Left lung (tissue), 10 donors: Measurements from ENCODE around the gene SDK1. TPM values are rescaled to one million over a fixed set of nuclear protein-coding genes. Genes with fewer than 3 reads are reported as not detected.

ENCODE experiments used
- ATAC-seq: fragments of 200-7000 bp; cut with Tn5 transposase; one replicate; pipeline ENCODE4 v1.9.1; 2020; ENCODE audit warnings: moderate library complexity
- DNase-seq, 4 donors: peaks; one replicate each; pipeline ENCODE4 v3.0.0-alpha.2; 2013 to 2020
- H3K27ac ChIP-seq, 2 donors: fragments of 200-600 bp; sonication (generic) in 1 of 2; one replicate each; pipeline versions ENCODE4 v1.5.0 to v1.8.0; 2020 to 2021
- H3K27me3 ChIP-seq, 2 donors: fragments of 200-600 bp; sonication (generic) in 1 of 2; one replicate each; pipeline versions ENCODE4 v1.5.0 to v1.8.0; 2020 to 2021
- H3K36me3 ChIP-seq, 2 donors: fragments of 200-600 bp; sonication (generic) in 1 of 2; one replicate each; pipeline versions ENCODE4 v1.5.0 to v1.8.0; 2020 to 2021
- H3K4me1 ChIP-seq, 2 donors: fragments of 200-600 bp; one replicate each; pipeline ENCODE4 v1.8.0; 2021
- H3K4me3 ChIP-seq, 2 donors: fragments of 200-600 bp; sonication (generic) in 1 of 2; one replicate each; pipeline versions ENCODE4 v1.5.0 to v1.8.0; 2020 to 2021; ENCODE audit warnings: mild to moderate bottlenecking in 1 of 2
- H3K9me3 ChIP-seq, 2 donors: fragments of 200-600 bp; sonication (generic) in 1 of 2; one replicate each; pipeline versions ENCODE4 v1.5.0 to v1.8.0; 2020 to 2021
- intact Hi-C, 2 donors: fragments of 100-400 bp; cut with DNase I; formaldehyde crosslinking; loops; one replicate each; pipeline versions ENCODE4 v1.11.2 to v1.14.2; 2022
- polyA plus RNA-seq, 6 donors: library from polyadenylated mRNA; unstranded; fragments of 120-200 nt; gene quantifications; one replicate each; pipeline ENCODE4 v1.2.1, GENCODE V29; 2013; ENCODE audit not compliant: insufficient read length in 6 of 6
- total RNA-seq, 2 donors: library from RNA; stranded (reverse); fragmentation: NEBNext Ultra II Directional; extraction: Animal tissue kit (Norgen Biotek cat#: 25700); gene quantifications; one replicate each; pipeline ENCODE4 v1.2.1, GENCODE V29; 2021
- TF ChIP-seq, protein P1 (sequence below), 2 donors: fragments of 200-600 bp; sonication (generic) in 1 of 2; IDR thresholded peaks; one replicate each; pipeline versions ENCODE4 v1.5.0 to v1.8.0; 2021; ENCODE audit warnings: antibody characterized with exemption in 2 of 2
- donor health status: DM: no; HTN: yes; CAD: no.
- donor health status: DM: no; HTN: no; CAD: no.

SDK1 gene
- total and polyA plus RNA-seq, 8 donors: 5.5 to 17.6 (median 13.0) TPM

DNA sequence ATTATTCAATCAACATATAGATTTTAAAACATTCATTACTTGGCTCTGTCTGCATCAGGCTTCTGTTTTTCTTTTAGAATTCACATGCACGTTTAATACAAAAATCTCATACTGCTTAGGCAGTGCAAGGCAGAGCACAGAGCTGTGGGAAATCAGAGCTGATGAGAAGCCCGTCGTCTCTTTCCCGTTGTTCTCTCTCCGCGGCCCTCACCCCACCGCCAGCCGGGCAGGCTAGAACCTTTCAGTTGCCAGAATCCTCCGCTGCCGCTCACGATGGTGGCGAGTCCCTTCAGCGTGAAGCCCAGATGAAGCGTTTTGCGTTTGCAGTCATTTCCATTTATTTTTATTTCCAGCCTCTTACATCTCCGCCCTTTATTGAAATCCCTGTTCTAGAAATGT lies 648.2 kb downstream of the SDK1 start:
- Histone ChIP-seq H3K27ac (peak overlapping the region in 1 of 2 donors; percentile 9), H3K4me1 (no peaks in the 10 kb centered on the region), H3K27me3 (peaks cover 0 to 4% of the 10 kb centered on the region in 2 donors), H3K4me3 (no peak overlapping the region), H3K36me3 (no peaks in the 10 kb centered on the region), H3K9me3 (peaks cover 0 to 9% of the 10 kb centered on the region in 2 donors)
- intact Hi-C loops: no loop called here
- DNase-seq (peak in 1 of 4 donors; percentile 30), ATAC-seq (no peak)
- TF ChIP-seq, protein P1, sequence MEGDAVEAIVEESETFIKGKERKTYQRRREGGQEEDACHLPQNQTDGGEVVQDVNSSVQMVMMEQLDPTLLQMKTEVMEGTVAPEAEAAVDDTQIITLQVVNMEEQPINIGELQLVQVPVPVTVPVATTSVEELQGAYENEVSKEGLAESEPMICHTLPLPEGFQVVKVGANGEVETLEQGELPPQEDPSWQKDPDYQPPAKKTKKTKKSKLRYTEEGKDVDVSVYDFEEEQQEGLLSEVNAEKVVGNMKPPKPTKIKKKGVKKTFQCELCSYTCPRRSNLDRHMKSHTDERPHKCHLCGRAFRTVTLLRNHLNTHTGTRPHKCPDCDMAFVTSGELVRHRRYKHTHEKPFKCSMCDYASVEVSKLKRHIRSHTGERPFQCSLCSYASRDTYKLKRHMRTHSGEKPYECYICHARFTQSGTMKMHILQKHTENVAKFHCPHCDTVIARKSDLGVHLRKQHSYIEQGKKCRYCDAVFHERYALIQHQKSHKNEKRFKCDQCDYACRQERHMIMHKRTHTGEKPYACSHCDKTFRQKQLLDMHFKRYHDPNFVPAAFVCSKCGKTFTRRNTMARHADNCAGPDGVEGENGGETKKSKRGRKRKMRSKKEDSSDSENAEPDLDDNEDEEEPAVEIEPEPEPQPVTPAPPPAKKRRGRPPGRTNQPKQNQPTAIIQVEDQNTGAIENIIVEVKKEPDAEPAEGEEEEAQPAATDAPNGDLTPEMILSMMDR (IDR thresholded peaks at IDR 0.05): no peak

DNA sequence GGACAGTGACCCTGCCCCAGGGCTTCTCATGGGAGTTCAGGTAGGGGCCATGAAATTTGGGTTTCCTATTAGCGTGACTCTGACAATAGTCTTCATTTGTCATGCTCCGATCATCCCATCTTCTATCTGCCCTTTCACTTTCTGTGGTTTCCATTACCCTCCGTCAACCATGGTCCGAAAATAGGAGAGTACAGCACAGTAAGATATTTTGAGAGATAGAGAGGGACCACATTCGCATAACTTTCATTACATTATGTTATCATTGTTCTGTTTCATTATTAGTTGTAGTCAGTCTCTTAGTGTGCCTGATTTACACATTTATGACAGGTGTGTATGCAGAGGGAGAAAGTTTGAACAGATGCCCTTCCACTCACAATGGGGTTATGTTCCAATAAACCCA lies 649.2 kb downstream of the SDK1 start:
- ATAC-seq: no peak
- H3K27ac ChIP-seq: no peak overlapping the region
- no peak overlapping the region for H3K4me3 ChIP-seq
- peaks cover 0 to 7% of the 10 kb centered on the region in 2 donors for H3K9me3 ChIP-seq
- no peaks in the 10 kb centered on the region for H3K4me1 ChIP-seq
- TF ChIP-seq, protein P1 (IDR thresholded peaks at IDR 0.05): no peak
- intact Hi-C loops: no loop called here
- DNase-seq: no peak
- H3K36me3 ChIP-seq: no peaks in the 10 kb centered on the region
- H3K27me3 ChIP-seq: peaks cover 0 to 4% of the 10 kb centered on the region in 2 donors

DNA sequence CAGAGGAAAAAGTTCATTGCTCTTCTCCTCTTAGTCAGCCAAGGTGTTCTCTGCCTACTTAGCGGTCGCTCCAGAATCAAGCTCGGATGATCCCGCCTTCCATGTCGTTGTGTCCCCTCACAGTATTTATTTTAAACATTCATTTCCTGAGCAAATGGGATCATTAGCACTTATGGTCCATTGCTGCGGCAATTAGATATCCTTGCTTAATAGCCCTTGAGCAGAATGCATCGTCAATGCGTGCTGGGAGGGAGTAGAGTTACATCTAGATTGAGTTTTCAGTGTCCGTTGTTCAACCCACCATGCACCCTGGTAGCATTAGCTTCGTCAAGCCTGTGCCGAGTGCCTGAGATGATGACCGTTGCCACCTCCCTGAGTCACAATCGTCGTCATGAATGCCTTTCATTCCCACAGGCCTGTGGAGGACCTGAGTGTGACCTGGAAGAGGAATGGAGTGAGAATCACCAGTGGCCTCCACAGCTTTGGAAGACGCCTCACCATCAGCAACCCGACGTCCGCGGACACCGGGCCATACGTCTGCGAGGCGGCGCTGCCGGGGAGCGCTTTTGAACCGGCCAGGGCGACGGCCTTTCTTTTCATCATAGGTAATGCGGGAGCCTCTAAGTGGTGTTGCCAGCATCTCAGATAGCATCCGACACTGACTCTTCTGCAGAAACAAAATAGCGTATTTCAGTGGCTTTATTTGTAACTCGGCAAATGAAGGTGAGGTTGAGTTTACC lies 650.4 kb downstream of the SDK1 start:
- Histone ChIP-seq H3K4me1 (no peaks in the 10 kb centered on the region), H3K27ac (no peak overlapping the region), H3K9me3 (no peaks in the 10 kb centered on the region), H3K27me3 (peaks cover 0 to 4% of the 10 kb centered on the region in 2 donors), H3K4me3 (no peak overlapping the region), H3K36me3 (no peaks in the 10 kb centered on the region)
- TF ChIP-seq, protein P1 (IDR thresholded peaks at IDR 0.05): no peak
- DNase-seq (no peak), ATAC-seq (no peak)
- intact Hi-C loops: no loop called here

DNA sequence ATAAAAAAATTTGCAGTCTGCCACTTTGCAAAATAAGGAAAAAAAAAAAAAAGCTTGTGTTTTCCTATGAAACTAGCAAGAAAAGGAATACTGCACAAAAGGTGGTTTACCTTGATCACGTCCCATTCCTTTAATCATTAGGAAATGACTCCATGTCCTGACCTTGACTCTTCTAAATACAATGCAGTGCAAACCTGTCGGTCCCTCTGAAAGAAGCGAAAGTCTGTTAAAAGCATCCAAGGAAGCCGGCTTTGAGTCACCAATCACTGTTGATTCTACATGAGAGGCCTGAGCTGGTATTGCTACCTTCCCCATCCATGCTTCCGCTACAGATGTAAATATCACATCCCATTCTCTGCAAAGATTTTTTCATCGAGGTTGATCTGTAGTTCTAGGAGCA lies 652.1 kb downstream of the SDK1 start:
- Histone ChIP-seq H3K27me3 (peaks cover 0 to 4% of the 10 kb centered on the region in 2 donors), H3K36me3 (no peaks in the 10 kb centered on the region), H3K9me3 (no peaks in the 10 kb centered on the region), H3K4me3 (no peak overlapping the region), H3K4me1 (no peaks in the 10 kb centered on the region), H3K27ac (no peak overlapping the region)
- DNase-seq (no peak), ATAC-seq (no peak)
- TF ChIP-seq, protein P1 (IDR thresholded peaks at IDR 0.05): no peak
- intact Hi-C loops: no loop called here

DNA sequence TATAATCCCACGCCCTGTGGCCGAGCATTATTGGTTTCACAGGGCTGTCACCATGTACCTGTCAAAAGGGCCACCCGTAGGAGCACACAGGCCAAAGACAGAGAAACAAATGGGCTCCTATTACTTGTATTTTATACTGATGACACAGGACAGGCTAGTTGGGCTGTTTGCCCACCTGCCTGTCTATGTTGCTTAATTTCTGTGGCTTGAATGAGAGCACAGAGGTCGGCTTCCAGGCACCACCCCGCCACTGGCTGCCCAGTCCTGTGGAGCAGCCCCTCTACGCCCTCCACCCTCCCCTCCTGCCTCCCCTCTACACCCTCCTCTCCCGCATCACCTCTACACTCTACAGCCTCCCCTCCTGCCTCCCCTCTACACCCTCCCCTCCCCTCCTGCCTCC lies 652.9 kb downstream of the SDK1 start:
- no peak for DNase-seq
- no peaks in the 10 kb centered on the region for H3K36me3 ChIP-seq
- TF ChIP-seq, protein P1 (IDR thresholded peaks at IDR 0.05): no peak
- H3K9me3 ChIP-seq: no peaks in the 10 kb centered on the region
- no peak for ATAC-seq
- no peak overlapping the region for H3K4me3 ChIP-seq
- H3K27me3 ChIP-seq: no peaks in the 10 kb centered on the region
- H3K4me1 ChIP-seq: no peaks in the 10 kb centered on the region
- intact Hi-C loops: no loop called here
- no peak overlapping the region for H3K27ac ChIP-seq
